ENCODE results near the gene WAC.

DNA sequence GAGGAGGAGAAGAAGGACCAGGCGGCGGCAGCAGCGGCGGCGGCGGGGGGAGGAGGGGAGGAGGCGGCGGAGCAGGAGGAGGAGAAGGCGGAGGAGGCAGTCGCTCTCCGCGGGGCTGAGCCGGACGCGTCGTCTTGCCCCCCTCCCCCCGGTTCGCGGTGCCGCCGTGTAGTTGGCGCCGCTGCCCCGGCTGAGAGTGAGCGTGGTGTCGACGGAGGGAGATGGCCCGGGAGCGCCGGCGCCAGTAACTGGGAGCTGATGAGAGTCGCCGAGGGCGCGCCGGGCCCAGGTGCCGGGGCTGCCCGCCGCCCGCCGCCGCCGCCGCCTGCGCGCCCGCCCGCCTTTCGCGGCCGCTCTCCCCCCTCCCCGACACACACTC, 257 bp downstream of the WAC start:
- TF ChIP-seq MYC (IDR thresholded peaks at IDR 0.05; ENCODE audit: insufficient read depth, insufficient read length, insufficient replicate concordance, low read length, severe bottlenecking) (no peak), MXI1 (IDR thresholded peaks at IDR 0.05; ENCODE audit: low read depth, low read length) (no peak), POLR2AphosphoS5 (IDR thresholded peaks at IDR 0.05; ENCODE audit: low read length) (no peak)
